Activated T-cell treated with anti-CD3 and anti-CD28 coated beads for 4 hours (primary cell): ENCODE results near the gene PTGER4.
"Not testable (repeated sequence)": the region's sequence is repeated elsewhere in the genome, so short reads cannot be mapped to it uniquely, and the experiment has no call there.

Experiments used
- DNase-seq: peaks from one replicate; pipeline ENCODE4 v3.0.0-alpha.2; 2020

The PTGER4 gene

DNA sequence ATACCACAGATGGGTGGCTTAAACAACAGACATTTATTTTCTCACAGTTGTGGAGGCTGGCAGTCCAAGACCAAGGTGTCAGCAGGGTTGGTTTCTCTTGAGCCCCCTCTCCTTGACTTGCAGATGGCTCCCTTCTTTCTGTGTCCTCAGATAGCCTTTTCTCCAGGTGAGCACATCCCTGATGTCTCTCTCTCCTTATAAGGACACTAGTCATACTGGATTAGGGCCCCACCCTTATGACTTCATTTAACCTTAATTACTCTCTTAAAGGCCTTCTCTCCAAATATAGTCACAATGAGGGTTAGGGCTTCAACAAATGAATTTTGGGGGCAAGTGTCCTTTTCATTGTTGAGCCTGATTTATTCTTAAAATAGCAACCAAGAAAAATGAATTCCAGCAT lies 14.7 kb downstream of the PTGER4 start:
- DNase-seq, result no peak

DNA sequence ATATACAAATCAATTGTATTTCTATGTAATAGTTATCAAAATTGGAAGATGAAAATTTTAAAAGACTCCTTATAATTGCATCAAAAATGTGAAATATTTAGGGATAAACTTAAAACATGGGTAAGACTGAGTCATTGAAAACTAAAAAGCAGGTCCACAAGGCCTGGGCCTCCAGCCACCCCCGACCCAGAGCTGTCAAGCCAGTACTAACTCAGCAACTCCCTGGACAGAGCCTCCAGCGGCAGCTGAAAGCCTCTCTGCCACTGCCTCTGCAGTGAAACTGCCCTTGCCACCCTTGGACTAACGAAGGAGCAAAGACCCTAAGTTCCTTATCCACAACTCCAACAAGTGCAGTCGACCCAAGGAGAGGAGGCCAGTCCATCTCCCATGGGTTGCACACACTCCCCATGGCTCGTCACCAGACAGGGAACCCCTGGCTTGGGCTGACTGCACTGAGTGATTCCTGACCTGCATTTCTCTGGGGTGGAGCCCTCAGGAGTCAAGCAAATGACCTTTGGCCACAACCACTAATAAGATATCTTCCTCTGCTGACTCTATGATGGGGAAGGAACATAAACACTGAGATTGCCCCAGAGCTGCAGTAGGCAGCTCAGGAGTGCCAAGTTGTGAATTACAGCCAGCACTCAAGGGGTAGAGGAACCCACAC lies 20.5 kb downstream of the PTGER4 start:
- no peak for DNase-seq

DNA sequence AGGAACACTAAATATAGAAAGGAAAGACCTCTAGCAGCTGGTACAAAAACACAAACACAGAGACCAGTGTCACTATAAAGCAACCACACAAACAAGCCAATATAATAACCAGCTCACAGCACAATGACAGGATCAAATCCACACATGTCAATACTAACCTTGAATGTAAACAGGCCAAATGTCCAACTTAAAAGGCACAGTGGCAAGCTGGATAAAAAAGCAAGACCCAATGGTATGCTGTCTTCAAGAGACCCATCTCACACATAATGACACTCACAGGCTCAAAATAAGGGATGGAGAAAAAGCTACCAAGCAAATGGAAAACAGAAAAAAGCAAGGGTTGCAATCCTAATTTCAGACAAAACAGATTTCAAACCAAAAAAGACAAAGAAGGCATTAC lies 22.3 kb downstream of the PTGER4 start:
- DNase-seq, result not testable (repeated sequence)

DNA sequence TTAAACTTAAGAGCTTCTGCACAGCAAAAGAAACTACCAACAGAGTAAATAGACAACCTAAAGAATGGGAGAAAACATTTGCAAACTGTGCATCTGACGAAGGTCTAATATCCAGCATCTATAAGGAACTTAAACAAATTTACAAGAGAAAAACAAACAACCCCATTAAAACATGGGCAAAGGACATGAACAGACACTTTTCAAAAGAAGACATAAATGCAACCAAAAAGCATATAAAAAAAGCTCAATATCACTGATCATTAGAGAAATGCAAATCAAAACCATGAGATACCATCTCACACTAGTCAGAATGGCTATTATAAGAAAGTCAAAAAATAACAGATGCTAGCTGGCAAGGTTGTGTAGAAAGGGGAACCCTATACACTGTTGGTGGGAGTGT lies 25.8 kb downstream of the PTGER4 start:
- DNase-seq, result not testable (repeated sequence)

DNA sequence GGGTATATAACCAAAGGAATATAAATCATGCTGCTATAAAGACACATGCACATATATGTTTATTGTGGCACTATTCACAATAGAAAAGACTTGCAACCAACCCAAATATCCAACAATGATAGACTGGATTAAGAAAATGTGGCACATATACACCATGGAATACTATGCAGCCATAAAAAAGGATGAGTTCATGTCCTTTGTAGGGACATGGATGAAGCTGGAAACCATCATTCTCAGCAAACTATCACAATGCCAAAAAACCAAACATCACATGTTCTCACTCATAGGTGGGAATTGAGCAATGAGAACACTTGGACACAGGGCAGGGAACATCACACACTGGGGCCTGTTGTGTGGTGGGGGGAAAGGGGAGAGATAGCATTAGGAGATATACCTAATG lies 30.9 kb downstream of the PTGER4 start:
- DNase-seq, result not testable (repeated sequence)

DNA sequence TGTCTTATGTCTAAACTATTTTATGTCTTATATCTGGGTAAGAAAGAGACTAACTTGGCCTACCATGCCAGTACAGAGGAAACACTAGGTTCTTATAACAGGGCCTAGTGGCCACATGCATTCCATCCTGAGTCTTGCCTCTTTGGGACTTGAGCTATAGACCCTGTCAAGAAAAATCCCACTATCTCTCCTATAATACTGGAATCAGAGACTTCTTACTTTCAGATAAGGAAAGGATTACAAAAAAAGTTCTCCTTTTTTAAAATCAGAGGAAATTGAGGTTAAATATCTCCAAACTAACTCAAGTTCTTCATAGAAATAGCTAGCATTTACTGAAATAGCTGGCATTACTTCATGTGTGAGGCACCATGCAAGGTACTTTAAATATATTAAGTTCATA lies 34.3 kb downstream of the PTGER4 start:
- no peak for DNase-seq

DNA sequence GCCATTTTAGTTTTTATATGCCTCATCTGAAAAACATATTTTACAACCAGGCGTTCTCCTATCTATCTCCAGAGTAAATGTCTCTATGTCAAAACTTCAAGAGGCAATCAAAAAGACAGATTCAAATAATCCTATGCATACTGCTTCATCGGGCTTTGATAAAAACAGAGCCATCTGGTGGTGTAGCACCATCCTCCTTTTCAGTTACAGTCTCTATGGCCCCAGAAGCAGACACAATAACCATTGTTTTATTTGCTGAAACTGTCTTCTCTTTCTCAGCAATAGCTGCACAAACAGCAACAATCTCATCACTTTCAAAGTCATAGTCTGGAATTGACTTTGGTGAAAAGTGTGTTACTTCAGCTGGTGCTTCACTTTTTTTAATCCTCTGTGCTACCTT lies 36.3 kb downstream of the PTGER4 start:
- no peak for DNase-seq

DNA sequence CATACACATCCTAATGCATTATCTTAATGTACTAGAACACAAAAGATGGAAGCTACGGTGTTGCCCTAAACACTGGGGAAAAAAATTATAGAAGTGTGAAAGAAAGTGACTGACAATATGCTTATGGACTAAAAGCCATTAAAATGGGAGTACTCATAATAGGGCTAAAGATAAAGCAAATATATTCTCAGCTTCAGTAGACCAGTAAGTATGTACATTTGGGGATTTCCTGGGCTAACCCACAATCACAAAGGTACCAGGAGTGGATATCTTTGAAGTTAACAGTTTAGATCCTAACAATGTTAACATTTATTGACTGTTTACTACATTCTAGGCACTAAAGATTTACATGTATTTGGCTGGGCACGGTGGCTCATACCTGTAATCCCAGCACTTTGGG lies 36.9 kb downstream of the PTGER4 start:
- no peak for DNase-seq

DNA sequence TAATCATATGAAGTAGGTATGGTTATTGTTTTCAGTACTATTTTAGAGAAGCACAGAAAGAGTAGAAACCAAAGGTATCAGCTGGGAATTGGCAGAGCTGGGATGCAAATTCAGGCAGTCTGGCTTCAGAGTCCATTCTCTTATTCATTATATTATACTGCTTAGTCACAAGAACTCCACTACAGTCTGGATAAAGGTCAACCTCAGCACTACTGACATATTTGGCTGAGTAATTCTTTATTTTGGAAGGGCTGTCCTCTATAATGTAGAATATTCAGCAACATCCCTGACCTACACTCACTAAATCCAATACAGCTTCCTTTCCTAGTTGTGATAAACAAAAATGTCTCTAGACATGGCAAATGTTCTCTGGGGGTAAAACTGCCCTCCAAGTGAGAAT lies 37.6 kb downstream of the PTGER4 start:
- no peak for DNase-seq

DNA sequence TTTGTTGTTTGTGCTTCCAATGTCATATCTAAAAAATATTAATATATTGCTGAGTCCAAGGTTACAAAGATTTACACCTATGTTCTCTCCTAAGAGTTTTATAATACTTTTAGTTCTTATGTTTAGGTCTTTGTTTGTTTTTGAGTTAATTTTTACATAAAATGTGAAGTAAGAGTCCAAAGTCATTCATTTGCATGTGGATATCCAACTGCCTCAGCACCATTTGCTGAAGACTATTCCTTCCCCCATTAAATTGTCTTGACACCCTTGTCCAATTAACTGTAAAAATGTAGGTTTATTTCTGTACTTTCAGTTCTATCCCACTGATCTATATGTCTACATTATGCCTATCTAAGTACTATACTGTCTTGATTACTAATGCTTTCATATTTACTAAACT lies 40.4 kb downstream of the PTGER4 start:
- DNase-seq, result no peak

DNA sequence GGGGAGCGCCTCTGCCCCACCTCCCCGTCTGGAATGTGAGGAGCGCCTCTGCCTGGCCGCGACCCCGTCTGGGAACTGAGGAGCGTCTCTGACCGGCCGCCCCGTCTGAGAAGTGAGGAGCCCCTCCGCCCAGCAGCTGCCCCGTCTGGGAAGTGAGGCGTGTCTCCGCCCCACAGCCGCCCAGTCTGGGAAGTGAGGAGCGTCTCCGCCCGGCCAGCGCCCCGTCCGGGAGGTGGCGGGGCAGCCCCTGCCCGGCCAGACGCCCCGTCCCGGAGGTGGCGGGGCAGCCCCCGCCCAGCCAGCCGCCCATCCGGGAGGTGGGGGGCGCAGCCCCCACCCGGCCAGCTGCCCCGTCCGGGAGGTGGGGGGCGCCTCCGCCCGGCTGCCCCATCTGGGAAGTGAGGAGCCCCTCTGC lies 42.8 kb downstream of the PTGER4 start:
- DNase-seq, result not testable (repeated sequence)

DNA sequence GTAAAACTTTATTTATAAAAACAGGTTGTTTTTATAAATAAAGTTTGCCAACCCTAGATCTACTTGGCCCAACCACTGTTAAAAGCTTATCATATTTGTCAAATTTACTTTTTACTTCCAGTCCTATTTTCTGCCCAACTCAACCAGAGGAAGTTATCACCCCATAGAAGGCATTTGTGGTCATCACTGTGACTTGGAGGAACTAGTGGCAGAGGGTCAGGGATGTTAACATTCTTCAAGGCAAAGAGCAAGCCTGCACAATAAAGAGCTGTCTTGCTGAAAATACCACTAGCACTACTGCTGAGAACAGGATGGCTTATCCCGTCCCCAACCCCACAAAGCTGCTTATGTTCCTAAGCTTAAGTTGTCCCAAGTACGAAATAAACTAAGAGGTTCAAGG lies 53.7 kb downstream of the PTGER4 start:
- DNase-seq, result no peak

DNA sequence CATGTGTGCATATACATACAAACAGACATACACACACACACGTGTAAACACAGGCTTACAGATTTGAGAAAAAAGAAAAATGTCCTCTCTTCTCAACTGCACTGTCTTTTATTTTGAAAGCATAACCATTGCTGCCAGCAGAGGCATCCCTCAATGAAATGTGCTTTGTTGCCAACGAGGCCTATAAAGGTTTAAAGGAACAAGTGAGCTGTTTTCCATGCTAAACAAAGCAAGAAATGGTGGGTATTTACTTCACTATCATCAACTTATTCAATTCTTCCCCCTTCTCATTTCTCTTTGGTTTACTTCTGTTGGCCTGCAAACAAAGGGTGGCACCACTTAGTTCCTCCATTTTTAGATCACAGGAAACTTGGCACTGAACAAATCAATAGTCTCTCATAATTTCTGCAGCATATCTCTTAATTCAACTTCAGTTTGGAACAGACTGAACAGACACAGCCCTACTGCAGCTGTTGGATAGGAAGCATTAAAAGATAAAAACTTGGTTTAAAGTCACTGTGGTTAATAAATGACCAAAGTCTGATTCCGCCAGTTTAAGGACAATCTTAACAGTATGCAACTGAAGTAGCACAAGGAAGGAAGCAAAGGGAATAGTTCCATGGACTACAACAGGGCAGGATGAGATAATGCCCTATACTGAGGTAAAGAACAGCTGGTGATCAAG lies 54.3 kb downstream of the PTGER4 start:
- DNase-seq, result no peak

DNA sequence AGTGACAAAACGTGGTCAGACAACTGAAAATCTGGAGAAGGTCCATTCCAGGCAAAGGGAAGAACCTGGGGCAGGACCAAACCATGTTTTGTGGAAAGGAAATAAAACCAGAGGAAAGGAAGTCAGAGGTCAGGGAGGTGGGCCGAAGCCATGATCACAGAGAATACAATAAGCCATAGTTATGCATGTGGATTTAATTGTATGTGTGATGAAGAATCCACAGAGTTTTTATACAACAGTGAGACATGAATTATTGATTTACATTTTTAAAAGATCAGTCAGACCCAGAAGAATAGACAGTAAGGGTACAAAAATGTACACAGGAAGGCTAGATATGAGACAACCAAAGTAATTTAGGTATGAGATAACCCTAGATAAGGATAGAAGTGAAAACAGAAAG lies 55.3 kb downstream of the PTGER4 start:
- DNase-seq, result no peak

DNA sequence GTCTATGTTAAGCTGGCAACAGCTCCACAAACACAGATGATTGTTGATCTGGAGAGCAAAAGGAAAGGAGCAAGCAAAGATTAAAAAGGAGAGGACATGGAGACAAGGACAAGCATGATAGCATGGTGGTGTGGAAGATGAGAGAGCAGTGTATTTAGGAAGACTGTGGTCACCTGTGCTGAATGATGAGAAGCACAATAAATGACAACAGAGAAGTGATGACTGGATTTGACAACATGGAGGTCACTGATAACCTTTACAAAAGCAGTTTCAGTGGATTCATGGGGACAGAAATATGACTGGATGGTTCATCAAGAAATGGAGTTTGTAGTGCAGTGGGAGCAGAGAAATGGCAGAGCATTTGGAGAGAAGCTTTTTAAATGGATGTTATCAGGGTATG lies 55.9 kb downstream of the PTGER4 start:
- no peak for DNase-seq

DNA sequence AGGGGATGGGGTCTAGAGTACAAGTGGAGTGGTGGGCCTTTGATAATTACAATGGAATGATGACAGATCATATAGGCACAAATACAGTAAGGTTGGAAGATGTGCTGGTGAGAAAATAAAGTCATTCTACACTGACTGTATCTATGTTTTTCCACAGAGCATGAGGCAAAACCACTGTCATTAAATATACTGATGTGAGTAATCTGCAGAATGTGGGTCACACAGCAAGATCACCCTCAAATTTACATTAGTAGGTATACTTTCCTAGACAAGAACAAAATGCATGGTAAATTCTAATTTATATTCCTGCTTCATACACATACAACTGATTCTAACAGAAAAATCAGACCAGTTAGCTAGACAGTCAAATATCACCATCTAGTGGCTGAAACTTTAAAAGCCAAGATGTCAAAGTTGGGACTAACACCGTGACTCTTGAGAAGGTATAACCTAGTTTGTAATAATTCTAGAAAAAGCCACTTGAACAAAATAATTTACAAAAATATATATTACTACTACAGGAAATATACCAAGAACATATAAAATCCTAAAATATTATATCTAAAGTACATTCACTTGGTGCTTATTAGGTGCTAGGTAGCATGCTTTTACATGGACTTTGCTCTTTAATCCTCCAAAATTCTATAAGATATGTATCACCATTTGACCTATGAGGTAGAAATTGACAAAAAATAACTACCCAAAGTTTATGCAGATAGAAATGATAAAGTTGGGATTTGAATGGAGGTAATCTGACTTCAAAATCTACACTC lies 56.6 kb downstream of the PTGER4 start:
- no peak for DNase-seq

DNA sequence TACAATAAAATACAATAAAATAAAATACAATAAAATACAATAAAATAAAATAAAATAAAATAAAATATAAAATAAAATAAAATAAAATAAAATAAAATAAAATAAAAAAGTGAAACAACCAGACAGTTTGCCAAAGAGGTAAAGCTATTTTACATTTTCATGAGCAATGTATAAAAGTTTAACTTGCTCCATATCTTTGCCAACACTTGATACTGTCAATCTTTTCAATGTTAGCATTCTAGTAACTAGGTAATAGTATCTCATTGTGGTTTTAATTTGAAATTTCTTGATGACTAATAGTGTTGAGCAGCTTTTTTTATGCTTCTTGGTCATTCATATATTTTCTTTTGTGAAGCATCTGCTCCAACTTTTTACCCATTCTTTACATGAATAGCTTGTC lies 58.8 kb downstream of the PTGER4 start:
- DNase-seq, result no peak
